K562 (cell line): ENCODE data around the gene RNASE13.

ENCODE experiments used
- AFF4 ChIP-seq: sonication (generic); formaldehyde crosslinking; IDR thresholded peaks from 2 replicates; pipeline ENCODE4 v1.8.0; 2023; ENCODE audit warnings: mild to moderate bottlenecking, missing genetic modification reagents
- CHD2 ChIP-seq: IDR thresholded peaks from 2 replicates; pipeline ENCODE4 v1.6.1; 2011; ENCODE audit warnings: low read depth, low read length
- CTCF ChIP-seq, 3 experiments: IDR thresholded peaks in 2 of 3; conservative IDR thresholded peaks in 1 of 3; 2 replicates each; pipeline ENCODE4 v1.5.1; 2011 to 2012; ENCODE audit warnings: low read length in 3 of 3, mild to moderate bottlenecking in 3 of 3, control low read depth in 2 of 3, improper control_type of control experiment in 1 of 3, inconsistent platforms in 1 of 3, low read depth in 1 of 3, mixed read lengths in 1 of 3, moderate library complexity in 1 of 3; ENCODE audit not compliant: insufficient read depth in 2 of 3
- EGR1 ChIP-seq: fragments of 450-650 bp; conservative IDR thresholded peaks from 2 replicates; pipeline ENCODE4 v1.6.1; 2017; ENCODE audit warnings: mild to moderate bottlenecking
- ELK1 ChIP-seq: sonication (generic); formaldehyde crosslinking; IDR thresholded peaks from 2 replicates; pipeline ENCODE4 v1.8.1; 2022; ENCODE audit warnings: missing genetic modification reagents
- EZH2 ChIP-seq: IDR thresholded peaks from 2 replicates; pipeline ENCODE4 v1.6.1; 2012; ENCODE audit warnings: low read depth, mild to moderate bottlenecking, inconsistent platforms, low read length, borderline replicate concordance
- MEIS2 ChIP-seq: fragments of 450-650 bp; IDR thresholded peaks from 2 replicates; pipeline ENCODE4 v1.6.1; 2014; ENCODE audit warnings: mild to moderate bottlenecking; ENCODE audit not compliant: partially characterized antibody
- NCOR1 ChIP-seq: fragments of 450-650 bp; IDR thresholded peaks from 2 replicates; pipeline ENCODE4 v1.6.1; 2016; ENCODE audit warnings: mild to moderate bottlenecking, moderate library complexity
- POLR2A ChIP-seq: fragments of 450-650 bp; conservative IDR thresholded peaks from 2 replicates; pipeline ENCODE4 v1.6.1; 2016
- REST ChIP-seq, 2 experiments: fragments of 450-650 bp; formaldehyde crosslinking in 1 of 2; IDR thresholded peaks; 2 replicates each; pipeline versions ENCODE4 v1.4.0 to v1.6.1; 2014 to 2020; ENCODE audit warnings: mild to moderate bottlenecking in 2 of 2, borderline replicate concordance in 1 of 2, low read depth in 1 of 2
- U2AF1 ChIP-seq: fragments of 200-400 bp; formaldehyde crosslinking; optimal IDR thresholded peaks from 2 replicates; pipeline ENCODE3; 2017; ENCODE audit warnings: mild to moderate bottlenecking, low read depth, low read length, moderate library complexity
- ZEB2 ChIP-seq: fragments of 450-650 bp; IDR thresholded peaks from 2 replicates; pipeline ENCODE4 v1.6.1; 2016

- TF ChIP-seq REST (IDR thresholded peaks at IDR 0.05; ENCODE audit: borderline replicate concordance), result no peak
- TF ChIP-seq REST (CRISPR knock-in tag; IDR thresholded peaks at IDR 0.05; ENCODE audit: low read depth), result no peak
- no peak for TF ChIP-seq CTCF (IDR thresholded peaks at IDR 0.05 in 2 of 3, conservative IDR thresholded peaks at IDR 0.05 in 1 of 3; ENCODE audit: insufficient read depth in 2 of 3, low read depth in 1 of 3, low read length in 3 of 3)
- TF ChIP-seq POLR2A, result no peak
- no peak for TF ChIP-seq AFF4 (CRISPR knock-in tag)
- no peak for TF ChIP-seq CHD2
- no peak for TF ChIP-seq MEIS2
- no peak for TF ChIP-seq ELK1 (CRISPR knock-in tag)
- no peak for TF ChIP-seq EGR1
- TF ChIP-seq EZH2, result no peak
- TF ChIP-seq U2AF1, result no peak
- no peak for TF ChIP-seq ZEB2
- no peak for TF ChIP-seq NCOR1
Observed at GRCh38 chr14:21022686-21023085, 11.9 kb downstream of the RNASE13 start.
